ENCODE data around the gene BTG4. TPM values are rescaled to one million over a fixed set of nuclear protein-coding genes. Genes with fewer than 3 reads are reported as not detected.

The BTG4 gene
- total and polyA plus RNA-seq, 2 donors (not counting 3 experiments of a cell fraction or from before 2014, with no cell fraction given): not detected

DNA sequence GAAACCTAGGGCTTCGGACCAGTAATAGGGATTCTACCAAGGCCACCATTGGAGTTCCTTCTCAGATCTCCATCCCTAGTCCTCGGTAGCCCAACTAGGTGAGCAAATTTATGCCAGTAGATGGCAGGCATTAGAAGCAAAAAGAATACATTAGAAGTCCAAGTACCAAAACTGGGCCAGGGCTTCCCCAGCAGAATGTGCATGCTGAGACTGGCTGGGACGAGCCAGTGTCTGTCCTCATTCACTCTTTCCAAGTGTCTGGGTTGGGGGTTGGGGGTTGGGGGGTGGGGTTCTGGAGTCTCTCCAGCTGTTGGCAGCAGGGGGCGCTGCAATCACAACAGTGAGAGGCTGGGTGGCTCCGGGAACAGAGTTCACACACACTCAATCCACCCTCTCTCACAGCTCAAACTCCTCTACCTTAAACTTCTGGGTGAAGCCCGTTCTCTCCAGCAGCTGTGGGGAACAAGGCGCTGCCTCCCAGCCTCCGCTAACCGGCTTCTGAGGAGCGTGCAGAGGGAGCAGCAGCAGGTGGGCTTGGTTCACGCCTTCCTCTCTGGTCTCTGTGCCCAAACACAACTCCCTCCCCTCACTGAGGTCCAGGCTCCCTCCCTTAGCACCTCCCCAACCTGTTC is 57.5 kb downstream of the BTG4 start:
- Histone ChIP-seq H3K27me3 (ENCODE audit: control insufficient read depth in 2 of 2, insufficient read depth in 2 of 2, low read length in 2 of 2) (no peaks in the 10 kb centered on the region), H3K4me1 (ENCODE audit: control insufficient read depth, extremely low read depth, insufficient read depth, low read length) (no peaks in the 10 kb centered on the region), H3K79me2 (ENCODE audit: control insufficient read depth, insufficient read depth, low read length) (no peaks in the 10 kb centered on the region), H3K36me3 (ENCODE audit: control insufficient read depth in 2 of 2, extremely low read depth in 1 of 2, insufficient read depth in 2 of 2, low read length in 2 of 2) (no peaks in the 10 kb centered on the region), H3K4me3 (replicated peaks in 1 of 3; ENCODE audit: insufficient read depth in 1 of 3, low read depth in 1 of 3, low read length in 3 of 3) (no peak overlapping the region), H2AFZ (ENCODE audit: low read depth, low read length) (no peak overlapping the region), H3K9me3 (replicated peaks; ENCODE audit: control insufficient read depth, insufficient read depth, low read length) (no peaks in the 10 kb centered on the region), H3K9me1 (replicated peaks; ENCODE audit: control insufficient read depth, extremely low read depth, insufficient read depth, low read length) (no peaks in the 10 kb centered on the region), H3K27ac (ENCODE audit: insufficient read depth, low read depth, low read length) (no peak overlapping the region), H3K9ac (replicated peaks; ENCODE audit: extremely low read depth, insufficient read depth, low read length) (no peak overlapping the region), H3K4me2 (ENCODE audit: insufficient read depth, low read length) (no peak overlapping the region), H4K20me1 (replicated peaks; ENCODE audit: control insufficient read depth, extremely low read depth, insufficient read depth, low read length) (no peaks in the 10 kb centered on the region)
- DNase-seq (ENCODE audit: low read depth, low spot score): peak; percentile 8
- BruUV-seq (replicated peaks): no TSS peak
- TF ChIP-seq JUN (IDR thresholded peaks at IDR 0.05; ENCODE audit: borderline replicate concordance, insufficient read depth, insufficient read length, low read depth) (no peak), POLR2A (IDR thresholded peaks at IDR 0.05; ENCODE audit: low read depth, low read length) (no peak), EZH2 (IDR thresholded peaks at IDR 0.05; ENCODE audit: borderline replicate concordance, low read depth, low read length, severe bottlenecking) (no peak), MAX (IDR thresholded peaks at IDR 0.05; ENCODE audit: insufficient read depth, insufficient read length) (no peak), GATA2 (IDR thresholded peaks at IDR 0.05; ENCODE audit: insufficient read depth, insufficient read length, low read depth, low read length) (no peak), MYC (IDR thresholded peaks at IDR 0.05; ENCODE audit: low read depth, low read length) (no peak)
- TF ChIP-seq, protein P1, sequence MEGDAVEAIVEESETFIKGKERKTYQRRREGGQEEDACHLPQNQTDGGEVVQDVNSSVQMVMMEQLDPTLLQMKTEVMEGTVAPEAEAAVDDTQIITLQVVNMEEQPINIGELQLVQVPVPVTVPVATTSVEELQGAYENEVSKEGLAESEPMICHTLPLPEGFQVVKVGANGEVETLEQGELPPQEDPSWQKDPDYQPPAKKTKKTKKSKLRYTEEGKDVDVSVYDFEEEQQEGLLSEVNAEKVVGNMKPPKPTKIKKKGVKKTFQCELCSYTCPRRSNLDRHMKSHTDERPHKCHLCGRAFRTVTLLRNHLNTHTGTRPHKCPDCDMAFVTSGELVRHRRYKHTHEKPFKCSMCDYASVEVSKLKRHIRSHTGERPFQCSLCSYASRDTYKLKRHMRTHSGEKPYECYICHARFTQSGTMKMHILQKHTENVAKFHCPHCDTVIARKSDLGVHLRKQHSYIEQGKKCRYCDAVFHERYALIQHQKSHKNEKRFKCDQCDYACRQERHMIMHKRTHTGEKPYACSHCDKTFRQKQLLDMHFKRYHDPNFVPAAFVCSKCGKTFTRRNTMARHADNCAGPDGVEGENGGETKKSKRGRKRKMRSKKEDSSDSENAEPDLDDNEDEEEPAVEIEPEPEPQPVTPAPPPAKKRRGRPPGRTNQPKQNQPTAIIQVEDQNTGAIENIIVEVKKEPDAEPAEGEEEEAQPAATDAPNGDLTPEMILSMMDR (IDR thresholded peaks at IDR 0.05; ENCODE audit: extremely low read depth in 1 of 2, insufficient read depth in 1 of 2, low read depth in 1 of 2, low read length in 2 of 2): peak; percentile 9 to 55
- ChIA-PET CTCF (interaction anchor here (0.5 to 2.3 kb wide), 11 partner anchors 8 to 389 kb away, joined by 3 to 11 read pairs (median 4); no protein-coding TSS in a partner anchor), POLR2A (no interaction called here)
- dilution Hi-C loops (cut with MboI; ENCODE audit: extremely low pct_ligation_motif_present, low sequenced_read_pairs) (no loop called here), intact Hi-C loops (cut with micrococcal nuclease) (loop anchor here (1.0 to 2.0 kb wide), 2 partner anchors 322 to 387 kb away; no protein-coding TSS in a partner anchor)
- FAIRE-seq: peak; percentile 59
